ENCODE results near the gene SLC9A1. TPM values are rescaled to one million over a fixed set of nuclear protein-coding genes. Genes with fewer than 3 reads are reported as not detected.

SLC9A1 gene
- total and polyA plus RNA-seq, 2 of the 8 experiments (the other 6 are each of a cell fraction or from before 2014, with no cell fraction given), result 11.3 to 25.1 TPM

DNA sequence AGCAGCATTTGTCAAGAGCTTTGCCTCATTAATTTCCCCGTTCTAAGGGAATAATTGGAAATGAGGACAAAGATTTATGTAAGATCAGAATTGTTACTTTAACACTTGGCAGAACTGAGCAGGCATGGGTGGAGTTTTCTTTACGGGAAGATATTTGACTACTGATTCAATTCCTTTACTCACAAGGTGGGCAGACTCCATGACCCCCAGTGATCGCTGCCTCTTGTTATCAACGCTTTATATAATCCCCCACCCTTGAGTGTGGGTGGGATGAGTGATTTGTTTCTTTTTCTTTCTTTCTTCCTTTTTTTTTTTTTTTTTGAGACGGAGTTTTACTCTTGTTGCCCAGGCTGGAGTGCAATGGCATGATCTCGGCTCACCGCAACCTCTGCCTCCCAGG is 77.0 kb downstream of the SLC9A1 start:
- H3K4me1 ChIP-seq (replicated peaks in 1 of 4; ENCODE audit: control insufficient read depth in 3 of 4, insufficient read depth in 4 of 4, low read length in 3 of 4), result no peaks in the 10 kb centered on the region
- no peak overlapping the region for H3K4me3 ChIP-seq (ENCODE audit: extremely low read depth in 1 of 4, insufficient read depth in 2 of 4, low read depth in 3 of 4, low read length in 4 of 4)
- no peak overlapping the region for H2BK15ac ChIP-seq (ENCODE audit: low read length)
- 97% methylated on average over 4 of the region's 7 CpGs; no CpG with 5 or more reads in 1 of the 2 experiments for WGBS, 2 experiments (ENCODE audit: extremely low coverage in 1 of 2, insufficient coverage in 1 of 2, insufficient read length in 1 of 2, insufficient replicate concordance in 2 of 2, low coverage in 1 of 2, low lambda C conversion rate in 2 of 2, missing lambda C conversion rate in 1 of 2)
- ChIA-PET CTCF (ENCODE audit: partially characterized antibody) (interaction anchor here (1.1 to 14.3 kb wide), 3 partner anchors 16 to 25 kb away, joined by 5 to 270 read pairs (median 25); no protein-coding TSS in a partner anchor), POLR2A (ENCODE audit: partially characterized antibody) (no interaction called here)
- no peaks in the 10 kb centered on the region for H4K20me1 ChIP-seq (replicated peaks in 1 of 2; ENCODE audit: control insufficient read depth in 1 of 2, insufficient read depth in 2 of 2, low read length in 2 of 2)
- H3K23ac ChIP-seq (ENCODE audit: insufficient read length), result no peak overlapping the region
- no peak overlapping the region for H2BK12ac ChIP-seq (ENCODE audit: low read depth, low read length)
- no peak overlapping the region for H3K9ac ChIP-seq (replicated peaks in 1 of 4; ENCODE audit: extremely low read depth in 1 of 4, low read depth in 3 of 4, low read length in 3 of 4)
- H2BK20ac ChIP-seq (ENCODE audit: low read length), result no peak overlapping the region
- no peak overlapping the region for H3K27ac ChIP-seq (ENCODE audit: low read depth, low read length)
- no peak overlapping the region for H2BK5ac ChIP-seq (ENCODE audit: low read depth, low read length)
- H4K5ac ChIP-seq (ENCODE audit: insufficient read length, low read depth, low read length), result no peak overlapping the region
- no peak for TF ChIP-seq JUND (IDR thresholded peaks at IDR 0.05; ENCODE audit: low read length)
- no peak for TF ChIP-seq TAF7 (optimal IDR thresholded peaks at IDR 0.05; ENCODE audit: borderline replicate concordance, low read depth, low read length)
- TF ChIP-seq CBX5 (IDR thresholded peaks at IDR 0.05; ENCODE audit: low read depth, low read length), result no peak
- no peak for TF ChIP-seq CBX8 (IDR thresholded peaks at IDR 0.05; ENCODE audit: borderline replicate concordance, low read depth, low read length)
- TF ChIP-seq YY1 (IDR thresholded peaks at IDR 0.05; ENCODE audit: low read depth, low read length), result no peak
- H2BK120ac ChIP-seq (replicated peaks; ENCODE audit: low read depth, low read length), result no peak overlapping the region
- no peaks in the 10 kb centered on the region for H3K27me3 ChIP-seq (replicated peaks in 1 of 4; ENCODE audit: control insufficient read depth in 3 of 4, extremely low read depth in 1 of 4, insufficient read depth in 3 of 4, low read length in 3 of 4)
- no peak overlapping the region for H3K4ac ChIP-seq (replicated peaks; ENCODE audit: insufficient read length, low read depth, low read length)
- no peak overlapping the region for H3K18ac ChIP-seq (ENCODE audit: extremely low read depth, low read length)
- H3K4me2 ChIP-seq (ENCODE audit: insufficient read depth in 1 of 2, low read depth in 2 of 2, low read length in 2 of 2), result no peak overlapping the region
- H2AFZ ChIP-seq (ENCODE audit: low read length), result no peak overlapping the region
- DNase-seq (ENCODE audit: low read depth in 1 of 2, low spot score in 2 of 2) (no peak), FAIRE-seq (no peak)
- no peaks in the 10 kb centered on the region for H3K36me3 ChIP-seq (ENCODE audit: control insufficient read depth in 2 of 4, insufficient read depth in 4 of 4, low read length in 3 of 4)
- no peaks in the 10 kb centered on the region for H3K79me2 ChIP-seq (ENCODE audit: control insufficient read depth in 1 of 2, insufficient read depth in 2 of 2, low read length in 2 of 2)
- no peak overlapping the region for H3K14ac ChIP-seq (ENCODE audit: insufficient read length)
- no peaks in the 10 kb centered on the region for H3K23me2 ChIP-seq (ENCODE audit: low read depth, low read length)
- H4K8ac ChIP-seq (ENCODE audit: extremely low read depth, insufficient read depth, low read length), result no peak overlapping the region
- H3K56ac ChIP-seq (replicated peaks; ENCODE audit: insufficient read length, low read depth, low read length), result no peak overlapping the region
- H2AK5ac ChIP-seq (ENCODE audit: low read depth, low read length), result no peak overlapping the region
- H3K9me3 ChIP-seq (ENCODE audit: insufficient read depth in 2 of 2, low read depth in 1 of 2, low read length in 1 of 2), result no peaks in the 10 kb centered on the region
- H4K91ac ChIP-seq (replicated peaks; ENCODE audit: insufficient read length, low read length), result no peak overlapping the region
- H3K79me1 ChIP-seq (ENCODE audit: low read depth, low read length), result no peaks in the 10 kb centered on the region; the same call in 1 of the 2 replicates

Data from H1 (cell line).